HG02852 (cell line): ENCODE measurements around the gene HS2ST1.
"Not testable (repeated sequence)": the region's sequence is repeated elsewhere in the genome, so short reads cannot be mapped to it uniquely, and the experiment has no call there.

Experiments used
- ATAC-seq: cut with Tn5 transposase; IDR thresholded peaks from one replicate; pipeline ENCODE4 v1.9.1; 2021; ENCODE audit warnings: mild to moderate bottlenecking, moderate library complexity; ENCODE audit not compliant: unreplicated experiment

Gene HS2ST1

GRCh38 chr1:86914601-86914997 is at the start of gene HS2ST1:
Gene HS2ST1 (plus strand): TSS chr1:86914635.
- no peak for ATAC-seq

DNA sequence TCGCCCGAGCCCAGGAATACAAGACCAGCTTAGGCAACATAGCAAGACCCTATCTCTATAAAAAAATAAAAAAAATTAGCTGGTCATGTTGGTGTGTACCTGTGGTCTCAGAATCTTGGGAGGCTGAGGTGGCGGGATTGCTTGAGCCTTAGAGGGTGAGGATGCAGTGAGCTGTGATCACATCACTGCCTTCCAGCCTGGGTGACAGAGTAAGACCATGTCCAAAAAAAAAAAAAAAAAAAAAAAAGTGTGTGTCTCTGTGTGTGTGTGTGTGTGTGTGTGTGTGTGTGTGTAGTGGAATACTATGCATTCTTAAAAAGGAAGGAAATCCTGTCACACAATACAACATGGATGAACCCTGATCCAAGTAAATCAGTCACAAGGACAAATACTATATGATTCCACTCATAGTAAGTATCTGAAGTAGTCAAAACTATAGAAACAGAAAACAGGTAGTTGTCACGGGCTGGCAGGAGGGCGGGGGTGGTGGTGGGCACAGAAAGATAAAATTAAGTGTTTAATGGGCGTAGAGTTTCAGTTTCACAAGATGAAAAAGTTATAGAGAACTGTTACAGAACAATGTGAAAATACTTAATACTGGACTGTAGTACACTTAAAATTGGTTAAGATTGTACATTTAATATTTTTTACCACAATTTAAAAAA is 48.3 kb upstream of the HS2ST1 start:
- ATAC-seq: no peak

DNA sequence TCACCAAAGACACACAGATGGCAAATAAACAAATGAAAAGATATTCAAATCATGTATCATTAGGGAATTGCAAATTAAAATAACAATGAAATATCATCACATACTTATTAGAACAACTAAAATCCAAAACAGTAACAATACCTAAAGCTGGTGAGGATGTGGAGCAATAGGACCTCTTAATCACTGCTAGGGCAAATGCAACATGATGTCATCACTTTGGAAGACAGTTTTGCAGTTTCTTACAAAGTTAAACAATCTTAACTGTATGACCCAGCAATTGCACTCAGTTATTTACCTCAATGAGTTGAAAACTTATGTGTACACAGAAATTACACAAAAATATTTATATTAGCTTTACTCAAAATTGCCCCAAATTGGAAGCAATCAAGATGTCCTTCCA is 47.8 kb upstream of the HS2ST1 start:
- ATAC-seq: no peak

- not testable (repeated sequence) for ATAC-seq
These were observed 47.2 kb upstream of the HS2ST1 start for GRCh38 chr1:86867278-86867677.

GRCh38 chr1:86868477-86868876 is 46.0 kb upstream of the HS2ST1 start:
- ATAC-seq: no peak

- ATAC-seq: no peak
These were observed 43.4 kb upstream of the HS2ST1 start for GRCh38 chr1:86871001-86871400.

DNA sequence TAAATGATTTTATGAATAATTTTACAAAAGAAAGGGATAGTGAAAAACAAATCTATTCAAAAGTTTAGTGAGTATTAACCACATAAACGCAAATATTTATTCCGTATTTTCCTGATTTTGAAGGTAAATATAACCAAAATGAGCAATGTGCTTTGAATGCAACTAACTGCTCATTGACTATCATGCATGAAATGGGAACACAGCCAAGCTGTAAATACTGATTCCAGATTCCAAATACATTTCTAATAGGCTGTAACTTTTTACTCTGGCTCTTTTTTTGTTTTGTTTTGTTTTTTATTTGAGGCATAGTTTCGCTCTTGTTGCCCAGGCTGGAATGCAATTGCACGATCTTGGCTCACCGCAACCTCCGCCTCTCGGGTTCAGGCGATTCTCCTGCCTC is 42.3 kb upstream of the HS2ST1 start:
- ATAC-seq: no peak

DNA sequence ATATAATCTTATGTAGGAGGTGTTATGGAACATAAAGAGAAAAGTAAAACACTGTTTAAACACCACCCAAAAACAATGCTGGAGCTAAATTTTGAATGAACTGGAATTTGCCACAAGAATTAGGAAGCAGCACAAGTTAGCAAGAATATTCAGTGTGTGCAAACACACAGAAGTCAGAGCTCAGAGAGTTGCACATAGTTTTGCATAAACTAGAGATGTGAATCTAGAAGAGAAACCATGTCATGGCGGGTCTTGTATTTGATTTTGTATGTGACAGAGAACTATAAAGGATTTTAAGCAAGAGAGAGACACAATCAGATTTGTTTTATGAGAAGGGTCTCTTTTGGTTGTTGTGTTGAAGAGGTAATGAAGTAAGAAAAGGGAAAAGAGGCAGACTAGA is 38.7 kb upstream of the HS2ST1 start:
- no peak for ATAC-seq

DNA sequence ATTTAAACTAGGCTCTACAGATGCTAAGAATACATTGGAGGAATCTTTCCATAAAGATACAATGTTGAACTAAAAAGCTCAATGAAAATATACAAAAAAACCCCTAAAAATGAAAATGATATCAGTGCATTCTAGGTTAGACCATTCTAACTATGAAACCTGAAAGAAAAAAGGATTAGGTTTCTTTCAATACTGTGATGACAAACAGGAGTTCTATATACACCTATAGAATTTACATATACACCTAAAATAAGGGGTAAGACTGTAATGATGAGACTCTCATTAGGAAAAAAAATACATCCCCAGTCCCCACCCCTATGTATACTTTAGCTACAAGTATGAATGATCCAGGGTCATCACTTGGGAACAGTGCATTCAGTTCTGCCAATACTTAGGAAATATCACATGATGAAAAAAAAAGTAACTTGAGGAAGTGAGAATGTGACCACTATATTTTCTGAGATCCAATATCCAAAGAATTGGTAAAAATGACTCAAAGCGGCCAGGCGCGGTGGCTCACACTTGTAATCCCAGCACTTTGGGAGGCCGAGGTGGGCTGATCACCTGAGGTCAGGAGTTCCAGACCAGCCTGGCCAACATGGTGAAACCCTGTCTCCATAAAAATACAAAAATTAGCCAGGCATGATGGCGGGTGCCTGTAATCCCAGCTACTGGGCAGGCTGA is 26.8 kb upstream of the HS2ST1 start:
- no peak for ATAC-seq

GRCh38 chr1:86888327-86888726 is 26.1 kb upstream of the HS2ST1 start:
- no peak for ATAC-seq

DNA sequence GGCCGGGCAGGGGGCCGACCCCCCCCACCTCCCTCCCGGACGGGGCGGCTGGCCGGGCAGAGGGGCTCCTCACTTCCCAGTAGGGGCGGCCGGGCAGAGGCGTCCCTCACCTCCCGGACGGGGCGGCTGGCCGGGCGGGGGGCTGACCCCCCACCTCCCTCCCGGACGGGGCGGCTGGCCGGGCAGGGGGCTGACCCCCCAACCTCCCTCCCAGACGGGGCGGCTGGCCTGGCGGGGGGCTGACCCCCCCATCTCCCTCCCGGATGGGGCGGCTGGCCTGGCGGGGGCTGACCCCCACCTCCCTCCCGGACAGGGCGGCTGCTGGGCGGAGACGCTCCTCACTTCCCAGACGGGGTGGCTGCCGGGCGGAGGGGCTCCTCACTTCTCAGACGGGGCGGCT is 15.0 kb upstream of the HS2ST1 start:
- not testable (repeated sequence) for ATAC-seq

DNA sequence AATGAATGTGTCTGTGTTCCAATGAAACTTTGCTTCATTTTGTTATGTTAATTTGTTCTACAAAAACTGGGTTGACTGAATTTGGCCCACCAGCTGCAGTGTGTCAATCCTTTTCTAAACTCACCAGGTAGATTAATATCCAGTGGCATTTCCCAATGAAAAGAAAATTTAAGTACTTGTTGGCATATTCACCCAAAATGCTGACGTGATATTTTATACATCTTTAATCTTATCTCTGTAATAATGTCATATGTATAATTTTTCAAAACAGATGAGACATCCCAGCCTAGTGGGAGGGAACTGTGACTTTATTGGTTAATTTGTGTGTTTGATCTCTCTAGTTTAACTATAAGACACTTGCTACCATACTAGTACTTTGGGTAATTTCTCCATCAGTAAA is 8.6 kb upstream of the HS2ST1 start:
- no peak for ATAC-seq

DNA sequence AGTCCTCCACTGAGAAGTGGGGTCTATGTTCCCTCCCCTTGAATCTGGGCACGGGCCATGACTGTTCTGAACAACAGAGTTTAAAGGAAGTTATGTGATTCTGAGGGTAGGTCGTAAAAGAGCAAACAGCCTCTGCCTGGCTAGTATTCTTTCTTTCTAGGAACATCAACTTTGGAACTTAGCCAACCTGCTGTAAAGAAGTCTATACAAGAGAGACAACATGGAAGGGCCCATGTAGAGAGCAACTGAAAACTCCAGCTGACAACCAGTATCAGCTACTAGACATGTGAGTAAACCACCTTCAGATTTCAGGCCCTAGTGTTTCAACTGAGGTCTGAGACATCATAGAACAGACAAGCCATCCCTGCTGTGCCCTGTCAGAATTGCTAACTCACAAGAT is 8.0 kb upstream of the HS2ST1 start:
- ATAC-seq: no peak

- ATAC-seq: no peak
These were observed 2.0 kb upstream of the HS2ST1 start for GRCh38 chr1:86912281-86912900.

DNA sequence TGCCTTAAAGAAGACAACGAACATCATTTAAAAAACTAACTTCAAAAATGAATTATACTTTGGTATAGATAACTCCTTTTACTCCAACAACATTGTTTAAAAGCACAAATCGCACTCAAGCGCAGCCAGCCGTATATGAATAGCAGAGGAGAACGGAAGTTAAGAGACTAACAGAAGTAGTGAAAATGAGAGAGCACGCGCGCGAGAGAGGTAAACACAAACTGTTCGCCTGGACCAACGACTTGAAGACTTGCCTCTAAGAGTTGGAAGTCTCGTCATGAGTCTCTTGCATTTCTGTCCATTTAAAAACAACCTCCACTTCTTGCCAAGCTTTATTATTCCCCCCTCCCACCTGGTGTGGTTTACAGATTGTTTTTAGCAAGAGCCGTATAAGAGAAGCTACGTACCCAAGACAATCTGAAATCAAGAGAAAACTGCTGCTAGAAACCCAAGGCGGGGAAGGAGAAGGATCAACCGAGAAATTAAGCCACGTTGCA is 988 bp upstream of the HS2ST1 start:
- no peak for ATAC-seq

GRCh38 chr1:86913896-86914600 is 387 bp upstream of the HS2ST1 start, which contains the start of gene SELENOF:
Gene SELENOF (minus strand): TSS chr1:86914126. CDS start chr1:86914111, 15 bp downstream.
- peak; percentile 79 for ATAC-seq

GRCh38 chr1:86914998-86915736 is 732 bp downstream of the HS2ST1 start:
- peak; percentile 20 for ATAC-seq

DNA sequence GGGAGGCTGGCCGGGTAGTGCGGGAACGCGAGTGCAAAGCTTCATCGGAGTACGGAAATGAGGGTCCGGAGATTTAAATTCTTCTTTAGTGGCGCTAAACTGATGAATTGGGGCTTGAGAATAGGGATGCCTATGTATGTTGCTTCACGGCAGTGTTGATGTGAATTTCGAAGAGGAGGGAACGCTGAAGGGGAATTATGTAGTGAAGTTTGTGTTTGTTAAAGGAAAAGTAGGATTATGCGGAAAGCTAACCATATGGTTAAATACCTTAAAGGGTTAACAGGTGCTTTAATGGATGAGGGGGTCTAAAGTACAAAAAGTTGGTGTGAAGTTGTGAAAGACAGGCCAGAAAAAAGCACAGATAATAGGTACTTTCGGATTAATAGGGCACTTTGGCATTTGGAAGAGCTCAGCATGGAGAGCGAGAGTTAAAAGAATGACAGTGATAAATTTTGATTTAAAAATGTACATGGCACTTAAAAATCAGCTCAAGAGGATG is 1.4 kb downstream of the HS2ST1 start:
- ATAC-seq: no peak

GRCh38 chr1:86916752-86917151 is 2.3 kb downstream of the HS2ST1 start:
- no peak for ATAC-seq

GRCh38 chr1:86922445-86922844 is 8.0 kb downstream of the HS2ST1 start:
- ATAC-seq: no peak
